GM12875 (cell line): ENCODE data around the gene AMBRA1.

ENCODE experiments used
- H3K4me3 ChIP-seq: one replicate; pipeline ENCODE4 v1.5.1; 2011; ENCODE audit warnings: low read depth, low read length, control low read depth
- TF ChIP-seq, protein P1 (sequence below): IDR thresholded peaks from 2 replicates; pipeline ENCODE4 v1.5.1; 2011; ENCODE audit warnings: low read depth, mild to moderate bottlenecking, control low read depth, inconsistent platforms, low read length, moderate library complexity, borderline replicate concordance; ENCODE audit not compliant: insufficient read depth

AMBRA1 gene

GRCh38 chr11:46630237-46630636, 36.4 kb upstream of the AMBRA1 start:
- TF ChIP-seq, protein P1, sequence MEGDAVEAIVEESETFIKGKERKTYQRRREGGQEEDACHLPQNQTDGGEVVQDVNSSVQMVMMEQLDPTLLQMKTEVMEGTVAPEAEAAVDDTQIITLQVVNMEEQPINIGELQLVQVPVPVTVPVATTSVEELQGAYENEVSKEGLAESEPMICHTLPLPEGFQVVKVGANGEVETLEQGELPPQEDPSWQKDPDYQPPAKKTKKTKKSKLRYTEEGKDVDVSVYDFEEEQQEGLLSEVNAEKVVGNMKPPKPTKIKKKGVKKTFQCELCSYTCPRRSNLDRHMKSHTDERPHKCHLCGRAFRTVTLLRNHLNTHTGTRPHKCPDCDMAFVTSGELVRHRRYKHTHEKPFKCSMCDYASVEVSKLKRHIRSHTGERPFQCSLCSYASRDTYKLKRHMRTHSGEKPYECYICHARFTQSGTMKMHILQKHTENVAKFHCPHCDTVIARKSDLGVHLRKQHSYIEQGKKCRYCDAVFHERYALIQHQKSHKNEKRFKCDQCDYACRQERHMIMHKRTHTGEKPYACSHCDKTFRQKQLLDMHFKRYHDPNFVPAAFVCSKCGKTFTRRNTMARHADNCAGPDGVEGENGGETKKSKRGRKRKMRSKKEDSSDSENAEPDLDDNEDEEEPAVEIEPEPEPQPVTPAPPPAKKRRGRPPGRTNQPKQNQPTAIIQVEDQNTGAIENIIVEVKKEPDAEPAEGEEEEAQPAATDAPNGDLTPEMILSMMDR = no peak
- H3K4me3 ChIP-seq = no peak overlapping the region

DNA sequence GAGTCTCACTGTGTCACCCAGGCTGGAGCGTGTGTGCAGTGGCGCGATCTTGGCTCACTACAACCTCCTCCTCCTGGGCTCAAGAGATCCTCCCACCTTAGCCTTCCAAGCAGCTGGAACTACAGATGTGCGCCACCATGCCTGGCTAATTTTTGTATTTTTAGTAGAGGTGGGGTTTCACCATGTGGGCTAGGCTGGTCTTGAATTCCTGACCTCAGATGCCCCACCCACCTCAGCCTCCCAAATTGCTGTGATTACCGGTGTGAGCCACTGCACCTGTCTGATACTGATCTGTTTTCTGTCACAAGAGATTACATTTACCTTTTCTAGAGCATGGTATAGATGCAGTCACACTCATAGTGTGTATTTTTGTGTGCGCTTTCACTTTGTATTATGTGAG, 35.1 kb upstream of the AMBRA1 start:
- H3K4me3 ChIP-seq = no peak overlapping the region
- TF ChIP-seq, protein P1 = no peak

DNA sequence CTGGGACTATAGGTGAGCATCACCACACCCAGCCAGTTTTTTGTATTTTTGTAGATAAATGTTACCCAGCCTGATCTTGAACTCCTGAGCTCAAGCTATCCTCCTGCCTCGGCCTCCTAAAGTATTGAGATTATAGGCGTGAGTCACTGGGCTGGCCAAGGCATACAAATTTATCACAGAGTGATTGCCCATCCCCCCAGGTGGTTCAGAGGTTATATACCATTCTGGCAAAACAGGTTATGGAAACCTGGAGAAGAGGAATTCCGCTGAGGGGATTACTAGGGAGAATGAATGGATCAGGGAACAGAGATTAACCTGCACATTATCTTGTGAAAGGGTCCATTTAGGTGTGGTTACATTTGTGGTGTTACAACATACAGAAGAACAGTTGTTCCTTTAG, 31.6 kb upstream of the AMBRA1 start:
- TF ChIP-seq, protein P1 = no peak
- H3K4me3 ChIP-seq = no peak overlapping the region

GRCh38 chr11:46618837-46619236, 25.0 kb upstream of the AMBRA1 start:
- H3K4me3 ChIP-seq = no peak overlapping the region
- TF ChIP-seq, protein P1 = no peak

GRCh38 chr11:46617972-46618314, 24.1 kb upstream of the AMBRA1 start:
- TF ChIP-seq, protein P1 = no peak
- H3K4me3 ChIP-seq = peak overlapping the region; percentile 98

GRCh38 chr11:46617134-46617971, 23.5 kb upstream of the AMBRA1 start, which contains the start of the genes ATG13 and HARBI1:
Gene ATG13, plus strand, starts transcription at chr11:46617553. Its CDS starts 26,739 bp downstream, at chr11:46644292.
Gene HARBI1, minus strand, starts transcription at chr11:46617227. Its CDS starts 990 bp downstream, at chr11:46616237.
- TF ChIP-seq, protein P1 = peak; percentile 86
- peak within 1 kb of the TSS; percentile 98 for H3K4me3 ChIP-seq
